GM12892 (cell line): ENCODE data around the gene DLGAP1.

Source experiments
- POLR2A ChIP-seq: IDR thresholded peaks from 2 replicates; pipeline ENCODE4 v1.6.1; 2011; ENCODE audit warnings: low read depth, low read length, control low read depth
- POLR2AphosphoS5 ChIP-seq: IDR thresholded peaks from 2 replicates; pipeline ENCODE4 v1.6.1; 2011; ENCODE audit warnings: low read depth, low read length, control low read depth

DNA sequence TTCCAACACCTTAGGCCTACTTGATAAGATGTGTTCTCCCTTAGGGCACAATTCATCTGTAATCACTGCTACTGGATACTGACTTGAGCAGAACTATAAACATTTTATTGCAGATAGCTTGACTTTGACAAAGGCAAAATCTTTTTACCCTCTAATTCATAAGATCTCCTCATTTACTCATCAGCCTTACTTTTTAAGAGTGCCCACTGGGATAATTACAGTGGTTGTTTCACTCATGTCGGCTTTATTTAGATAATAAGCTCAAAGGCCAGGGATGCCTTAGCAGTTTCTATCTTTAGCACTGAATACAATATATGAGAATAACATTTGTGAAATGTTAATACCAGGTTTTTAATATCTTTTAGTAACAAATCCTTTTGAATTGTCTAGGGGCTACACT lies 144.0 kb downstream of the DLGAP1 start:
- TF ChIP-seq POLR2A (no peak), POLR2AphosphoS5 (no peak)
